NCI-H69 (cell line): ENCODE data around the gene EML1.

ENCODE experiments used
- DNase-seq: peaks from one replicate; lab custom pipeline; 2025; lab: John Stamatoyannopoulos, UW

Gene EML1

GRCh38 chr14:99990268-99991170, 197.3 kb downstream of the EML1 start:
- no peak for DNase-seq

- DNase-seq, result no peak
These were observed 198.1 kb downstream of the EML1 start for GRCh38 chr14:99991331-99991730.
